Uterus (tissue), 4 donors: Measurements from ENCODE around the gene HYPK. TPM values are rescaled to one million over a fixed set of nuclear protein-coding genes. Genes with fewer than 3 reads are reported as not detected.
A peak's percentile ranks its signal among the peaks of the same experiment; 100 is the strongest.

Experiments used
- DNase-seq, 2 donors: peaks; one replicate each; pipeline ENCODE4 v3.0.0-alpha.2; 2019 to 2020
- H3K27ac ChIP-seq, 2 donors: fragments of 200-600 bp; sonication (generic); 1 replicate in 1 of 2; 2 replicates in 1 of 2; pipeline ENCODE4 v1.5.1; 2016 to 2018
- H3K27me3 ChIP-seq, 2 donors: fragments of 200-600 bp; sonication (generic); one replicate each; pipeline ENCODE4 v1.5.1; 2018 to 2019; ENCODE audit warnings: control low read depth in 1 of 2
- H3K36me3 ChIP-seq, 2 donors: fragments of 200-600 bp; sonication (generic); one replicate each; pipeline ENCODE4 v1.5.1; 2019; ENCODE audit warnings: control low read depth in 1 of 2
- H3K4me1 ChIP-seq, 2 donors: fragments of 200-600 bp; sonication (generic); one replicate each; pipeline ENCODE4 v1.5.1; 2018 to 2019; ENCODE audit warnings: control low read depth in 1 of 2
- H3K4me3 ChIP-seq, 2 donors: fragments of 200-600 bp; sonication (generic); 1 replicate in 1 of 2; 2 replicates in 1 of 2; pipeline ENCODE4 v1.5.1; 2018 to 2019; ENCODE audit warnings: mild to moderate bottlenecking in 1 of 2
- H3K9me3 ChIP-seq, 2 donors: fragments of 200-600 bp; sonication (generic); one replicate each; pipeline ENCODE4 v1.5.1; 2019; ENCODE audit warnings: control low read depth in 1 of 2
- POLR2A ChIP-seq, 2 donors: fragments of 450-650 bp; IDR thresholded peaks; one replicate each; pipeline ENCODE4 v1.6.1; 2016; ENCODE audit warnings: antibody characterized with exemption in 2 of 2, mild to moderate bottlenecking in 1 of 2, moderate library complexity in 1 of 2
- intact Hi-C: fragments of 100-400 bp; cut with DNase I; formaldehyde crosslinking; loops from one replicate; pipeline ENCODE4 v1.15.1; 2023; ENCODE audit warnings: low total_unique reads
- total RNA-seq, 4 donors: library from RNA; depleted of rRNA in 3 of 4; stranded (reverse); fragments of >200 nt in 3 of 4; gene quantifications; one replicate each; pipeline versions ENCODE4 v1.1.0 to v1.2.4, GENCODE V29; 2014 to 2023
- TF ChIP-seq, protein P1 (sequence below), 4 experiments: fragments of 200-600 bp in 2 of 4; fragments of 450-650 bp in 2 of 4; sonication (generic) in 2 of 4; IDR thresholded peaks; one replicate each; pipeline ENCODE4 v1.5.1; 2016 to 2019; ENCODE audit warnings: antibody characterized with exemption in 4 of 4, mild to moderate bottlenecking in 2 of 4, moderate library complexity in 1 of 4
- donor health status: DM: yes; HTN: yes; CAD: no.

The HYPK gene, protein sequence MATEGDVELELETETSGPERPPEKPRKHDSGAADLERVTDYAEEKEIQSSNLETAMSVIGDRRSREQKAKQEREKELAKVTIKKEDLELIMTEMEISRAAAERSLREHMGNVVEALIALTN
- 10 to 100 TPM in 3 of 4 donors, 1 to 10 TPM in 1; 4.8 to 42.3 (median 14.1) TPM for total RNA-seq

DNA sequence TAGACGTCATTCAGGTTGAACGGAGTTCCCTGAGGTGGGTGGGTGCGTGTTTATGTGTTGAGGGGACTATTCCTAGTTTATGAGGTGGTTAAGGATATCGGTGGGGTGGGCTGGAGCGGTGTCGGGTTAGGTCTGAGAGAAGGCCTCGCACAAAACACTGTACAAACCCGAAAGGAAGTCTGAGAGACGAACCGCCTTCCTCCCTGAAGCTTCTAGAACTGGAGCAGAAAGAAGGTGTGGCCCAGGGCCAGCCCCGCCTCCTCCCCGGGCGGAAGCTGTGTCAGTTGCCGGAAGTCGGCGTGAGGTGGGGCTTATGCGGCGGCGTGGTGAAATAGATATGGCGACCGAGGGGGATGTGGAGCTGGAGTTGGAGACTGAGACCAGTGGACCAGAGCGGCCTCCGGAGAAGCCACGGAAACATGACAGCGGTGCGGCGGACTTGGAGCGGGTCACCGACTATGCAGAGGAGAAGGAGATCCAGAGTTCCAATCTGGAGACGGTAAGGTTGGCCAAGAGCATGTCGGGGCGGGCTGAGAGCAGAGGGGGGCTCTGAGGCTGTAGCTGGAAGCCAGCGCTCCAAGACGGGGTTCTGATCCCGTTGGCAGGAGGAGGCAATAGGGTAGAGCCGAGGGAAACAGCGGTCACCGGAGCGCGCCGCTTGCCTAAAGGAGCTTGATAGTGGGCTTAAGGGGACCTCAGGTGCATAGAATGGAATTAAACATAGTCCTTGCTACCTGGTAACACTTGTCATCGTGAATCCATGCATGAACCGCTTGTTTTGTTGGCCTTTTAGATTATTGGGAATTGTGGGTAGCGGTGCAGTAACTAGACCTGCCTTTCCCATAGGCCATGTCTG lies at the start of gene HYPK:
Gene HYPK (plus strand): TSS at position 314 of the 856 bp plus-strand sequence. CDS start 24 bp downstream, at position 338.
- Histone ChIP-seq H3K9me3 (no peaks in the 10 kb centered on the region), H3K4me1 (peaks cover 0 to 5% of the 10 kb centered on the region in 2 donors), H3K27me3 (no peaks in the 10 kb centered on the region), H3K36me3 (no peaks in the 10 kb centered on the region), H3K27ac (peak within 1 kb of the TSS; percentile 88 to 97), H3K4me3 (peak within 1 kb of the TSS; percentile 85 to 93)
- DNase-seq, result peak; percentile 93
- intact Hi-C loops, result no loop called here
- TF ChIP-seq POLR2A (IDR thresholded peaks at IDR 0.05), result peak; percentile 63 to 71
- TF ChIP-seq, protein P1, sequence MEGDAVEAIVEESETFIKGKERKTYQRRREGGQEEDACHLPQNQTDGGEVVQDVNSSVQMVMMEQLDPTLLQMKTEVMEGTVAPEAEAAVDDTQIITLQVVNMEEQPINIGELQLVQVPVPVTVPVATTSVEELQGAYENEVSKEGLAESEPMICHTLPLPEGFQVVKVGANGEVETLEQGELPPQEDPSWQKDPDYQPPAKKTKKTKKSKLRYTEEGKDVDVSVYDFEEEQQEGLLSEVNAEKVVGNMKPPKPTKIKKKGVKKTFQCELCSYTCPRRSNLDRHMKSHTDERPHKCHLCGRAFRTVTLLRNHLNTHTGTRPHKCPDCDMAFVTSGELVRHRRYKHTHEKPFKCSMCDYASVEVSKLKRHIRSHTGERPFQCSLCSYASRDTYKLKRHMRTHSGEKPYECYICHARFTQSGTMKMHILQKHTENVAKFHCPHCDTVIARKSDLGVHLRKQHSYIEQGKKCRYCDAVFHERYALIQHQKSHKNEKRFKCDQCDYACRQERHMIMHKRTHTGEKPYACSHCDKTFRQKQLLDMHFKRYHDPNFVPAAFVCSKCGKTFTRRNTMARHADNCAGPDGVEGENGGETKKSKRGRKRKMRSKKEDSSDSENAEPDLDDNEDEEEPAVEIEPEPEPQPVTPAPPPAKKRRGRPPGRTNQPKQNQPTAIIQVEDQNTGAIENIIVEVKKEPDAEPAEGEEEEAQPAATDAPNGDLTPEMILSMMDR (IDR thresholded peaks at IDR 0.05), result peak in 1 of 4 experiments; percentile 6

DNA sequence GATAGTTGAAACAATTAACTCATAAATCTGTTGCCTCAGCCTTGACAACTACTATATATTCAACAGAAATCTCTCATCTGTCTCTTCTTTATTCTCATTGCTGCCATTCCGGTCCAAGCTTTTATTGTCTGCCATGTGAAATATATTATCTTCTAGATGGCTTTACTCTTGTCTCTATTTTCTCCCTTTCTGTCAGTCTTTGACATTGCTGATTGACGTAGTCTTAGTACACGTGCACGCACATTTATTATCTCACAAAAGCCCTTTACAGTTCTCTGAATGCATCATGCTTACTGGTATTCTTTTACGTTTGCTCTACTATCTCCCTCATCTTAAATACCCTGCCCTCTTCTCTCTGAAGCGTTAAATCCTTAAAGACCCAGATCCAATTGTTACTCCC lies 48.5 kb upstream of the HYPK start:
- Histone ChIP-seq H3K4me1 (peaks cover 0 to 16% of the 10 kb centered on the region in 2 donors), H3K27ac (no peak overlapping the region), H3K9me3 (no peaks in the 10 kb centered on the region), H3K27me3 (no peaks in the 10 kb centered on the region), H3K36me3 (no peaks in the 10 kb centered on the region), H3K4me3 (no peak overlapping the region)
- DNase-seq, result no peak
- intact Hi-C loops, result no loop called here
- TF ChIP-seq POLR2A (IDR thresholded peaks at IDR 0.05), result no peak
- TF ChIP-seq, protein P1 (IDR thresholded peaks at IDR 0.05), result no peak

DNA sequence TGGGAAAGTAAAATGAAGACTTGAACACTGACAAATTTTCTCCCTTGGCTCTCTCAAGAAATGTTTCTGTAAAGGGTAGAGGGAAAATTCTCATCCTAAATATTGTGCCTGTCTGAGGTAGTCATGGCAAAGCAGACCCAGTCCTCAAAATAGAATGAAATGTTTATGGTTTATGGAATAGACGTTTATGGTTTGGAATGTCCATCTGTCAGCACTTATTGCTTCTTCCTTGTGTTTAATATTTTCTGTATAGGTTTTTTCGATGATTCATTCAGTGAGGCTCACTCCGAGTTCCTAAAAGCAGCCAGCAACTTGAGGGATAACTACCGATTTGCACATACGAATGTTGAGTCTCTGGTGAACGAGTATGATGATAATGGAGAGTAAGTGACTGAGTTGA lies 37.6 kb upstream of the HYPK start:
- no peak for TF ChIP-seq POLR2A (IDR thresholded peaks at IDR 0.05)
- TF ChIP-seq, protein P1 (IDR thresholded peaks at IDR 0.05), result no peak
- Histone ChIP-seq H3K4me1 (no peaks in the 10 kb centered on the region), H3K4me3 (no peak overlapping the region), H3K9me3 (no peaks in the 10 kb centered on the region), H3K36me3 (no peaks in the 10 kb centered on the region), H3K27ac (no peak overlapping the region), H3K27me3 (no peaks in the 10 kb centered on the region)
- intact Hi-C loops, result no loop called here
- no peak for DNase-seq

DNA sequence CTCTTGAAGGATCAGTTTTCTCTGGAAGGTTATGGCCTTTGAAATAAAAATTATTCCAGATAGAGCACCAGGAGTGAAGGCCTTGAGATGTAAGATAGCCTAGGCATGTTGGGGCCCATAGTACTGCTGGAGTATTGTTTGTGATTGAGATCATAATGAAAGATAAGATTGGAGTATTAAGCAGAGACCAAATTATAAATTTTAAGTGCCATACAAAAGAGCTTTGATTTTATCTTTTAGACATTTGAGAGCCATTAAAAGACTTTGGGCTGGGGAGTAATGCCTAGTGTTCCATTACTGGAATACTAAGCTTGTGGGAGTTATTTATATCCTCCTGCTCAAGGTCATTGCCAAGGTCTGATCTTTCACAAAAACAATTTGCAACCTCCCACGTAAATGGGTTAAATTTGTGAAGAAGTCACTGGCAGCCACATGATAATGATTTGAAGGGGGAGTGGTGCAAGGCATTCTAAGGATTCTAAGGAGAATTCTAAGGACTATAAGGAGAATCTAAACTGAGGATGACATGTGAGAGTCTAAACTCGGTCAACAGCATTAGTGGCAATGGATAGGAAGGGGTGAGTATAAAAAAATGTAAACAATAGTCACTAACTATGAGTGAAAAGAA lies 36.5 kb upstream of the HYPK start:
- intact Hi-C loops, result no loop called here
- no peaks in the 10 kb centered on the region for H3K27me3 ChIP-seq
- DNase-seq, result no peak
- no peaks in the 10 kb centered on the region for H3K4me1 ChIP-seq
- no peaks in the 10 kb centered on the region for H3K36me3 ChIP-seq
- TF ChIP-seq POLR2A (IDR thresholded peaks at IDR 0.05), result no peak
- TF ChIP-seq, protein P1 (IDR thresholded peaks at IDR 0.05), result no peak
- H3K27ac ChIP-seq, result no peak overlapping the region
- H3K9me3 ChIP-seq, result no peaks in the 10 kb centered on the region
- no peak overlapping the region for H3K4me3 ChIP-seq
